Thoracic aorta (tissue), 2 donors: ENCODE measurements around the gene COPS9. TPM values are rescaled to one million over a fixed set of nuclear protein-coding genes. Genes with fewer than 3 reads are reported as not detected.

Experiments
- ATAC-seq: fragments of 150-250 bp; one replicate; pipeline ENCODE4 v1.8.0; 2017; ENCODE audit warnings: low read depth; ENCODE audit not compliant: insufficient number of reproducible peaks, low FRiP score
- DNase-seq: peaks from one replicate; pipeline ENCODE4 v3.0.0-alpha.2; 2020; ENCODE audit warnings: low spot score
- H3K27ac ChIP-seq, 2 donors: fragments of 200-600 bp; sonication (generic); 1 replicate in 1 of 2; 2 replicates in 1 of 2; pipeline ENCODE4 v1.5.1; 2016; ENCODE audit warnings: mild to moderate bottlenecking in 2 of 2, moderate library complexity in 2 of 2
- H3K27me3 ChIP-seq: fragments of 200-600 bp; sonication (generic); replicated peaks from 2 replicates; pipeline ENCODE4 v1.6.0; 2016; ENCODE audit warnings: mild to moderate bottlenecking; ENCODE audit not compliant: insufficient read depth
- H3K36me3 ChIP-seq: fragments of 200-600 bp; sonication (generic); one replicate; pipeline ENCODE4 v1.5.1; 2016
- H3K4me1 ChIP-seq, 2 donors: fragments of 200-600 bp; sonication (generic); 1 replicate in 1 of 2; 2 replicates in 1 of 2; pipeline versions ENCODE4 v1.5.1 to v1.6.0; 2016; ENCODE audit warnings: low read depth in 2 of 2, mild to moderate bottlenecking in 1 of 2; ENCODE audit not compliant: control insufficient read depth in 1 of 2
- H3K4me3 ChIP-seq: fragments of 200-600 bp; sonication (generic); 2 replicates; pipeline ENCODE4 v1.5.1; 2016; ENCODE audit warnings: mild to moderate bottlenecking
- H3K9me3 ChIP-seq: fragments of 200-600 bp; sonication (generic); 2 replicates; pipeline ENCODE4 v1.5.1; 2016
- total RNA-seq, 2 donors: library from RNA; depleted of rRNA; stranded (reverse); fragments of >200 nt; gene quantifications; one replicate each; pipeline versions ENCODE4 v1.1.0 to v1.2.3, GENCODE V29; 2016
- TF ChIP-seq, protein P1 (sequence below): fragments of 200-600 bp; sonication (generic); IDR thresholded peaks from one replicate; pipeline ENCODE4 v1.5.1; 2019; ENCODE audit warnings: antibody characterized with exemption

The COPS9 gene
- total RNA-seq: 100 to 1,000 TPM; 101 to 115 TPM

DNA sequence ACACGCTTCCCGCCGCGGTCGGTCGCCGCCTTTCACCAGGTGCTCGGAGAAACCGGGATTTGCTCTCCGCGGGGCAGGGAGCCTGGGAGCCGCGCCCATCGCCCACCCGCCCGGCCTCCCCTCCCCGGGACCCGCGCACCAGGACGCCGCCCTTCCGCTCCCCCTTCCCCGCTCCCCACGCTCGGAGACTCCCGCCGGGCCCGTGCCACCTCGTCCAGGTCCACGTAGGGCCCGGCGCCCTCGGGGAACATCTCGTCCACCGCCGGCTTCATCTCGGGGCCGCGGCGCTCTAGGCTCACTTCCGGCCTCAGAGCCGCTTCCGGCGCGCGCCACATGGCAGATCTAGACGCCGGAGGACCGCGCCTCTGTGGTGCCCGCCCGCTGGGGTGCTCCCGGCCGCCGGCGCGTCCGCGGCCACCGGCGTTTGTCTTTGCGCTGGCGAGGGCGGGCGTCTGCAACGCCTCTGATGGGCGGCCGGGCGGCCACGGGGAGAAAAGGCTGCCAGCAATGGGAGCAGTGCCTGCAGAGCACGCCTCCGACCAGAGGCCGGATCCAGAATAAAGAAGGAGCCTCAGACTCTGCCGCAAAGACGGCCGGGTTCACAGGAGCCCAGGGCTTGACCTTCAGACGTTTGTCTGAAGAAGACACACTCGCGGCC is at the start of gene COPS9:
Gene COPS9 (minus strand): TSS at position 293 of the 658 bp plus-strand sequence. CDS start 21 bp downstream, at position 272.
- H3K9me3 ChIP-seq: no peaks in the 10 kb centered on the region
- TF ChIP-seq, protein P1, sequence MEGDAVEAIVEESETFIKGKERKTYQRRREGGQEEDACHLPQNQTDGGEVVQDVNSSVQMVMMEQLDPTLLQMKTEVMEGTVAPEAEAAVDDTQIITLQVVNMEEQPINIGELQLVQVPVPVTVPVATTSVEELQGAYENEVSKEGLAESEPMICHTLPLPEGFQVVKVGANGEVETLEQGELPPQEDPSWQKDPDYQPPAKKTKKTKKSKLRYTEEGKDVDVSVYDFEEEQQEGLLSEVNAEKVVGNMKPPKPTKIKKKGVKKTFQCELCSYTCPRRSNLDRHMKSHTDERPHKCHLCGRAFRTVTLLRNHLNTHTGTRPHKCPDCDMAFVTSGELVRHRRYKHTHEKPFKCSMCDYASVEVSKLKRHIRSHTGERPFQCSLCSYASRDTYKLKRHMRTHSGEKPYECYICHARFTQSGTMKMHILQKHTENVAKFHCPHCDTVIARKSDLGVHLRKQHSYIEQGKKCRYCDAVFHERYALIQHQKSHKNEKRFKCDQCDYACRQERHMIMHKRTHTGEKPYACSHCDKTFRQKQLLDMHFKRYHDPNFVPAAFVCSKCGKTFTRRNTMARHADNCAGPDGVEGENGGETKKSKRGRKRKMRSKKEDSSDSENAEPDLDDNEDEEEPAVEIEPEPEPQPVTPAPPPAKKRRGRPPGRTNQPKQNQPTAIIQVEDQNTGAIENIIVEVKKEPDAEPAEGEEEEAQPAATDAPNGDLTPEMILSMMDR: no peak
- peak within 1 kb of the TSS; percentile 93 for H3K4me3 ChIP-seq
- ATAC-seq (peak; percentile 75), DNase-seq (peak; percentile 58)
- peaks cover 20% of the 10 kb centered on the region for H3K36me3 ChIP-seq
- peak within 1 kb of the TSS in 1 of 2 donors; percentile 54 for H3K27ac ChIP-seq
- H3K27me3 ChIP-seq: no peaks in the 10 kb centered on the region
- peaks cover 12 to 22% of the 10 kb centered on the region in 2 donors for H3K4me1 ChIP-seq

GRCh38 chr2:240184656-240185055 is 48.6 kb upstream of the COPS9 start:
- H3K27me3 ChIP-seq: no peaks in the 10 kb centered on the region
- no peak for DNase-seq

GRCh38 chr2:240183875-240184590 is 47.9 kb upstream of the COPS9 start:
- no peak overlapping the region for H3K4me3 ChIP-seq
- no peak overlapping the region for H3K27ac ChIP-seq
- no peaks in the 10 kb centered on the region for H3K36me3 ChIP-seq
- TF ChIP-seq, protein P1: no peak
- no peaks in the 10 kb centered on the region for H3K27me3 ChIP-seq
- ATAC-seq (no peak), DNase-seq (no peak)
- no peaks in the 10 kb centered on the region for H3K9me3 ChIP-seq
- no peaks in the 10 kb centered on the region for H3K4me1 ChIP-seq

More at GRCh38 chr2:240184656-240185055, 48.6 kb upstream of the COPS9 start:
- Histone ChIP-seq H3K4me1 (no peaks in the 10 kb centered on the region), H3K9me3 (no peaks in the 10 kb centered on the region), H3K36me3 (no peaks in the 10 kb centered on the region), H3K4me3 (no peak overlapping the region), H3K27ac (no peak overlapping the region)
- ATAC-seq: no peak
- TF ChIP-seq, protein P1: no peak

DNA sequence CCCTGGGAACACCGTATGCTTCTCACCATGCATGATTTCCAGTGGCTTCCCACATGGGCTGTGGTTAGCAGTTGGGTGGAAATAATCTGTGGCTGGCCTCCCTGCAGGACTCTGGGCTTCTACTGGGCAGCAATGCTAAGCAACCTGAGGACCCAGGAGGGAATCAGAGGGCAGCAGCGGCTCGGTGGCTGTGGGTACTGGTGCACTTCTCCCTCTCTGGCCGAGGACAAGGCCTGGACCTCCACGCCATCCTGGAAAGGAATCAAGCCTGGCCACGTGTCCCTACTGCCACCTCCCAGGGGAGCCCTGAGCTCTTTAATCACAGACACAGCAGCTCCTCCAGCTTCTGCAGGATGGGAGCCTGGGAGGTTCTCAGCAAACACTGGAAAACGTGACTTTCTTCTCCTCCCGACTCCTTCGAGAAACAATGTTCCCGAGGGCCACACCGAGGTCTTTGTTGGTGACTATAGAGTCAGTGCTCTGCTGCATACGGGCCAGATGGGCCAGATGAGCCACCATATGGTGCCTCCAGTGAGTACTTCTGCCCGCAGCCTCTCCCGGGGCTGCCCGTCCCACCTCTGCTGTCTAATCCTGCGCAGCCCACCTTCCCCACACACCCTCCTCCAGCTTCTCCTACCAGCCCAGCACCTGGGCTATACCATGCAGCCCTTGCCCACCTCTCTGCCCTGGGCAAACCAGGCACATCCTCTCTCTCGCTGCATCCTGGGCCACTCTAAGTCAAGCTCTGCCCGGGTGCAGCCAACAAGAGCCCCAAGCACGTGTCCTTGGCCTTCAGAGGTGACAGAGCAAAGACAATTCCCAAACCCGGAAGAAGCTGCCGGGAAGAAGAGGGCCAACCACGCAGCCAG is 47.1 kb upstream of the COPS9 start:
- H3K27ac ChIP-seq: no peak overlapping the region
- no peak for DNase-seq
- no peaks in the 10 kb centered on the region for H3K9me3 ChIP-seq
- H3K4me3 ChIP-seq: no peak overlapping the region
- H3K4me1 ChIP-seq: no peaks in the 10 kb centered on the region
- H3K36me3 ChIP-seq: no peaks in the 10 kb centered on the region
- ATAC-seq: no peak
- TF ChIP-seq, protein P1: no peak
- H3K27me3 ChIP-seq: no peaks in the 10 kb centered on the region

- Histone ChIP-seq H3K27me3 (no peaks in the 10 kb centered on the region), H3K4me1 (no peaks in the 10 kb centered on the region)
- TF ChIP-seq, protein P1: no peak
Measured at GRCh38 chr2:240182476-240182875, 46.4 kb upstream of the COPS9 start.

More at GRCh38 chr2:240182476-240182875, 46.4 kb upstream of the COPS9 start:
- no peaks in the 10 kb centered on the region for H3K36me3 ChIP-seq
- H3K27ac ChIP-seq: no peak overlapping the region
- H3K9me3 ChIP-seq: no peaks in the 10 kb centered on the region
- H3K4me3 ChIP-seq: no peak overlapping the region
- DNase-seq (no peak), ATAC-seq (no peak)
